NCI-H446 (cell line): ENCODE results near the gene KLKB1.

Experiments
- DNase-seq, 2 experiments: peaks; one replicate each; lab custom pipeline; 2025; lab: John Stamatoyannopoulos, UW

The KLKB1 gene

GRCh38 chr4:186307916-186308315 lies 80.6 kb downstream of the KLKB1 start:
- no peak for DNase-seq
